Measurements from ENCODE around the gene DUSP14.
"Not testable (repeated sequence)": the region's sequence is repeated elsewhere in the genome, so short reads cannot be mapped to it uniquely, and the experiment has no call there.

The DUSP14 gene

DNA sequence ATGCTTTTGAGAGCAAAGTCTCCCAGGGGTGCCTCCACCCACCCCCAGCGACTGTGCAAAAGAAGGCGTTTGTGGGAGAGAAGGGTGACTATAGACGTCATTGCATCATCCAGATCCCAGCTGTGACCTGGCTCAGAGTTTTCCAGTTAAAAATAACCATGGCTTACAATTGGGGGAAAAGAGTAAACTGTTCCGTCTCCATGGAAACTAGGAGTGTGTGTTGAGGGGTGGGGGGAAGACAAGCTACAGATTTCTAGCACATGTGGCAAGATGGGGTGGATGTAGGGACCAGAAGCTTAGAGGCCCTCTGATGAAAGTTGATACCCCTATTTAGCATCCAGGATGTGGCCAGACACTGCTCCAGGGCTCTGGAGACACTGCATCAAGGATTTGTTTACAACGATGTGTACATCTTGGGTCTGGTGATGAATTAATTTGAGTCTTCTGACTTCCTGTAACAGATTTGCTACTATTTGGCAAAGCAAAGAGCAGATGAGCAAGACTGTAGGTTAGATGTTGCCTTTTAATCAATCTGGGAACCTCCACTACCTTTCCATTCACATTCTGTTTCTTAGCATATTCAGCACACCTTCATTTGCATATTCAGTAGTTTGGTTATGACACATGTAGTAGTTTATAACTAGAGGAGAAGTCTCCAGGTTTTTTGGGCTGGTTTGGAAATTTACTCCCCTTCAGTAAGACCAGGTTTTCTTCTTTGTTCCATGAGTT lies 6.2 kb upstream of the DUSP14 start:
- in situ Hi-C loops (cut with HindIII; ENCODE audit: low sequenced_read_pairs): no loop called here

GRCh38 chr17:37485938-37486570 lies 3.6 kb upstream of the DUSP14 start:
- in situ Hi-C loops (cut with HindIII; ENCODE audit: low sequenced_read_pairs): no loop called here

- in situ Hi-C loops (cut with HindIII; ENCODE audit: low sequenced_read_pairs): no loop called here
Observed at GRCh38 chr17:37488009-37488604, 1.6 kb upstream of the DUSP14 start.

DNA sequence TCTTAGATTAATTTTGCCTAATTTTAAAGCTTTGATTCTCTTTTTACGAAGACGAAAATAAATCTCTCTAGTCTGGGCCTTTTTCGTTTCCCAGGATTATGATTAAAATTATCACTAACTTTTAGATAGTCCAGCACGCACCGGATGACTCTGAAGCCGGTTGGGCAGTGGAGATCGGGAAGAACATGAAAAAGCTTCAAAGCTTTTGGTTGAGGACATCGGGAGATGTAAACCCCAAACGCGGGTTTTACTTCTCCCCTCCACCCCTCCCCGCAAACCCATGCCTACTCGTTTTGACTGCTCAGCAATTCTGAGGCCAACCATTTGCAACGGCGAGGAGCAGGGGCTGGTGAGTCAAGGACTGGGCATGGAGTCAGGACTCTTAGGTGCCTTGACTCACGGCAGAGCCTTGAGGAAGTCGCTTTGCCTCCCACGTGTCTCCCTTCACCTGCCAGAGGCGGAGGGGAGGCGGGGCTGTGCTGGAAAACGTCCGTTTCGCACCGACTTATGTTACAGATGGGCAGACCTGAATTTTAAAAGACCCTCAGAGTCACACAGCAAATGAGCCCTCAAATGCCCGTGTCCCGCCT lies 989 bp upstream of the DUSP14 start:
- in situ Hi-C loops (cut with HindIII; ENCODE audit: low sequenced_read_pairs): no loop called here

DNA sequence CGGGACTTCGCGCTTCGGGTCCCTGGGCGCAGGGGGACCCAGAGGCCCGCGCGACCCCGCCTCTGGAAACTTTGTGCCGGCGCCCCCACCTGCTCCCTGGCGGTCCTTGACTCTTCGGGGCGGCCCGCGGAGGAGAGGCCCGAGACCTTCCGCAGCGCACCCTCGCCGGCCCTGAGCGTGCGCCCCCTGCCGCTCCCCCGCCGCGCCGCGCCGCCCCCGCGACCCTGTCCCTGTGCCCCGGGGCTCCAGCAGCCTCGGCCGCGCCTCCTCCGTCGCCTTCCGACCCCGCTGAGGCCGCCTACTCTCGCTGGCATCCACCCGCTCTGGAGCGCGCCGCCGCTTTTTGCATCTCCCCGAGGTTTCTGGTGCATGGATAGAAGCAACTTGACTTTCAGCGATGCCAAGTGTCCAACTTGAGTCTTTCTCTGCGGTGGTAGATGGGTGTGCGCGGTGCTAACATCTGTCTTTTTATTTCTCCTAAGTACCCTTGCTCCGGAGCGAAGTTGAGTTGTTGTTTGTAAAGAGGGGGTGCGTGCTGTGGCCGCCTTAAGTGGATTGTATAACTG lies 414 bp downstream of the DUSP14 start:
- in situ Hi-C loops (cut with HindIII; ENCODE audit: low sequenced_read_pairs): no loop called here

DNA sequence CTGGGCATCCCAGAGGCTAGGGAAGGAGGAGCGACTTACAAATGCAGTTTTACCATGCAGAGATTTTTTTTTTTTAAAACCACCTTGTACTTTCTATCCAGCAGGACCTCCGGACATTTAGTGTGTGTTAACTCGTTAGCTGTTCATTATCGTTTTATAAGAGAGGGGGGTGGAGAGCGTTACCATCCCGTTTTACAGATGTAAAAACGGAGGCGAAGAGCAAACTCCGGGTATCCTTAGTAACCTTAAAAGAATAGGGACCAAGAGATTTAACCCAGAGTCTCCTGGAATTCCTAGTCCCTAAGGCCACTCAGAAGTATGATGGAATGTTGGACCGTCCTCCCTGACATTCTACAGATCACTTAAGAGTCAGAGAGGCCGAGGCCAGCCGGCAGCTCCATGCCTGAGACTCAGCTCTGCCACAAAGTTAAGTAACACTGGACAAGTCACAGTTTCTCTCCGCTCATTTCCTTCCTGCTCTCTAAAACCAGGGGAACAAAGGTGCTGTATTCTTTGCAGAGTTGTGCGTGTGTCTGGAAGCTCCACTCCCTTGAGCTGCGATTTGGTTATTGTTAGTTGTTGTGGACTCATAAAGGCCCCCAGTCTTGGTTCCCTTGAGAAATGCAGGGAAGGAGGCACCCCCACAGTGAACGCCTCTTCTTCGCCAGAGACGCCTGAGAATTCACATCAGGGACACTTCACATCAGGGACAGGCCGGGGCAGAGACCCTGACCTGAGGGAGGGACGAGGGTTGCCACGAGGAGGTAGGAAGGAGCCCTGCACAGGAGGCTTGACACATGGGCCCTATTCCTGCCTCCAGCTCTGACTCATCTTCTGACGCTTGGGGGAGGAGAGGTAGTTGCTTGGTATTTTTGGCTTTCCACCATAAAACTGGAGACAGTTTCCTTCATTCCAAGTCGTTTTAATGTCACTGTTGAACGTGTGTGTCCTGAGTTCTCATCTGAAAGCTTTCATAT lies 1.2 kb downstream of the DUSP14 start:
- in situ Hi-C loops (cut with HindIII; ENCODE audit: low sequenced_read_pairs): no loop called here

GRCh38 chr17:37492167-37492566 lies 2.5 kb downstream of the DUSP14 start:
- in situ Hi-C loops (cut with HindIII; ENCODE audit: low sequenced_read_pairs): no loop called here

- in situ Hi-C loops (cut with HindIII; ENCODE audit: low sequenced_read_pairs): no loop called here
Observed at GRCh38 chr17:37493249-37494027, 3.7 kb downstream of the DUSP14 start.

GRCh38 chr17:37494401-37494831 lies 4.7 kb downstream of the DUSP14 start:
- in situ Hi-C loops (cut with HindIII; ENCODE audit: low sequenced_read_pairs): no loop called here

- in situ Hi-C loops (cut with HindIII; ENCODE audit: low sequenced_read_pairs): no loop called here
Observed at GRCh38 chr17:37494971-37495370, 5.3 kb downstream of the DUSP14 start.

DNA sequence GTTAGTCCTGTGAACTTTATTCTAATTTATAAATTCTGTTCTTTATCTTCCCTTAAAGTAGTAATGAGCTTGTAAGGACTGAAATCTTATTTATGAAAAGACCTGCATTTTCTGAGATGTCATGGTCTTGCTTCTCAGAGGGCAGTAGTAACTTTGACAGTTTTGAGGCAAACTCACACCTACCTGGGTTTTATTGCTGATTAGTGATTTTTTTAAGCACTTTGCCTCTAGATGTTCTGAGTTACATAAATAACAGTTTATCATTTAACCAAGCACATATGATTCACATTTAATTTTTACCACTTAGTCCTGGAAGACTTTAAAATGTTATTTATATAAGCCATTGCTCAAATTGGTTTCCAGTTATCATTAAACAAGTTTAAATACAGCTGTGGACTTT lies 10.7 kb downstream of the DUSP14 start:
- in situ Hi-C loops (cut with HindIII; ENCODE audit: low sequenced_read_pairs): no loop called here

GRCh38 chr17:37502009-37502936 lies 12.6 kb downstream of the DUSP14 start:
- in situ Hi-C loops (cut with HindIII; ENCODE audit: low sequenced_read_pairs): no loop called here

GRCh38 chr17:37503148-37503547 lies 13.5 kb downstream of the DUSP14 start:
- in situ Hi-C loops (cut with HindIII; ENCODE audit: low sequenced_read_pairs): no loop called here

- in situ Hi-C loops (cut with HindIII; ENCODE audit: low sequenced_read_pairs): no loop called here
Observed at GRCh38 chr17:37505333-37505732, 15.6 kb downstream of the DUSP14 start.

DNA sequence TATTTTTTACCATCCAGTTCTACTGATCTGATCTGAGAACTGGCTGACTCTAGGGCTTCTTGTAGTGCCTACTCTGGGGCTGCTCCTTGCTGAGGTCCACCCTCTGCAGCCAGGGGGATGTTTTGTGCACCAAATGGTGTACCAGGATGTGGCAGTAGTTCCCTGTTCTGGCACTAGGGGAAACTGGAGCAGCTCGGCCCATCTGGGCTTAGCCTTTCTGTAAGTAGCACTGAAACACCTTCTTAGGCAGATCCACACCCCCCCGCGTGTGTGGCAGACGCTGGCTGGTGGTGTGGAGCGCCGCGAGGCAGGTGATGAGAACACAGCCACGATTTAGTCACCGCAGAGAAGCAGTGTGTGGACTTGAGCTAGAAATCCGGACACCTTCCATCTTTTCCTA lies 17.0 kb downstream of the DUSP14 start:
- in situ Hi-C loops (cut with HindIII; ENCODE audit: low sequenced_read_pairs): no loop called here

DNA sequence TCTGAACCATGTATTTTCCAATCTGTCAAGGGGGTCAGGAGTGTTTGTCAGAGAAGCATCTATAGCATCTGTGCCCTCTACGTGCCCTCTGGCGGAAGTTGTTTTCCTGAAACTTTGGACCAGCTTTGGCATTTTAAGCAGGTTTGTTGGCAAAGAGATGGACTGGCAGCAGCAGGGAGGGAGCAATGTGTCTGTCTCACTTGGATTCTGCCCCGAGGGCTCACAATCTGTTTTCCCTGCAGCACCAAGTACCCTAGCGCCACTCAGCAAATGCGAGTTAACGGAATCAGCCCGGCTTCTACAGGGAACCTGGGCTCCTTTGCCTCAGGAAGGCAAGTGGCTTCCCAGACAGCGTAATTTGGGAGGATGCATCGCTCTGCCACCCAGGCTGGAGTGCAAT lies 17.4 kb downstream of the DUSP14 start:
- in situ Hi-C loops (cut with HindIII; ENCODE audit: low sequenced_read_pairs): no loop called here

- in situ Hi-C loops (cut with HindIII; ENCODE audit: low sequenced_read_pairs): no loop called here
Observed at GRCh38 chr17:37510056-37510455, 20.4 kb downstream of the DUSP14 start.

- in situ Hi-C loops (cut with HindIII; ENCODE audit: low sequenced_read_pairs): not testable (repeated sequence)
Observed at GRCh38 chr17:37511642-37512041, 22.0 kb downstream of the DUSP14 start.

Measured in DLD1 (cell line).